ENCODE results near the gene NPEPL1. TPM values are rescaled to one million over a fixed set of nuclear protein-coding genes. Genes with fewer than 3 reads are reported as not detected.

Gene NPEPL1
- total and polyA plus RNA-seq, 2 experiments from 2014 or later: 37.5 to 49.8 TPM

DNA sequence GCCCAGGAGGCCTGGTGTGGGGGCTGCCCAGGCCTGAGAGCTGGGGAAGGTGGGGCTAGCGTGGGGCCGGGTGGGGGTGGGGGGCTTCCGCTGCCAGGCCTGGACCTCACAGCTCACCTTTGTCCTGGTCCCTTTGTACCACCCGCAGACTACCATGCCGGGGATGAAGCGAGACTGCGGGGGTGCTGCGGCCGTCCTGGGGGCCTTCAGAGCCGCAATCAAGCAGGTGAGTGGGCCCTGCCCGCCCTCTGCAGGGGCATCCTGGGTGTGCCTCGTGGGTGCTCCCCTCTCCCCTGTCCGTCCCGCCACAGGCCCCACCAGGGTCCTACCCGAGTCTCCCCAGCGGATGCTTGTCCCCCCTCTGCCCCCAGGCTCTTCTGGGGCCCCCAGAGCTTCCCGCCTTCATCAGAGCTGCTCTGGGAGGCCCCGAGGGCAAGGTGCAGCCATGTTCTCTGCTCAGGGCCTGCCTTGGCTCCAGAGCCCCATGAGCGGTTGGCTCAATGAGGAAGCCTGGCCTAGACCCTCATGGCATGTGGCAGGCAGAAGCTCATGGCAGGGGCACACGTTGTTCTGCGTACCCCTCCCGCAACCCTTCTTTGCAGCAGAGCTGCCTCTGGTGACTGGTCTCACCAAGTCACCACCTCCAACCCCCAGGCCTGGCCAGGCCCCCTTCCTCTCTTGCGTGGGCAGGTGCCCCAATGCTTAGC, 14.5 kb downstream of the NPEPL1 start:
- no peak overlapping the region for H2AFZ ChIP-seq
- H3K4me1 ChIP-seq (ENCODE audit: insufficient read depth): no peaks in the 10 kb centered on the region
- no peak for DNase-seq
- H3K9me3 ChIP-seq (ENCODE audit: low read depth): no peaks in the 10 kb centered on the region
- peaks cover 27% of the 10 kb centered on the region; the same call in 1 of the 2 replicates for H3K36me3 ChIP-seq (ENCODE audit: low read depth)
- H3K79me2 ChIP-seq (ENCODE audit: insufficient read depth): no peaks in the 10 kb centered on the region
- TF ChIP-seq EZH2 (IDR thresholded peaks at IDR 0.05; ENCODE audit: insufficient read depth, poor library complexity, severe bottlenecking): no peak
- no peak for TF ChIP-seq EZH2phosphoT487 (IDR thresholded peaks at IDR 0.05; ENCODE audit: insufficient read depth, low read depth)
- 87 to 89% methylated on average over 10 to 23 of the region's 23 CpGs for WGBS, 2 experiments (ENCODE audit: low coverage in 1 of 2, low lambda C conversion rate in 2 of 2, missing lambda C conversion rate in 2 of 2)
- no peaks in the 10 kb centered on the region for H3K27me3 ChIP-seq (replicated peaks; ENCODE audit: insufficient read depth)
- H3K9ac ChIP-seq: no peak overlapping the region
- H3F3A ChIP-seq (ENCODE audit: insufficient read depth): no peaks in the 10 kb centered on the region
- in situ Hi-C loops (cut with MboI): no loop called here
- H4K20me1 ChIP-seq (ENCODE audit: insufficient read depth): no peaks in the 10 kb centered on the region
- H3K9me2 ChIP-seq (ENCODE audit: insufficient read depth): no peaks in the 10 kb centered on the region
- no peak overlapping the region for H3K27ac ChIP-seq
- no peak overlapping the region for H3K4me2 ChIP-seq (ENCODE audit: unreplicated experiment)
- no peak overlapping the region for H3K4me3 ChIP-seq

DNA sequence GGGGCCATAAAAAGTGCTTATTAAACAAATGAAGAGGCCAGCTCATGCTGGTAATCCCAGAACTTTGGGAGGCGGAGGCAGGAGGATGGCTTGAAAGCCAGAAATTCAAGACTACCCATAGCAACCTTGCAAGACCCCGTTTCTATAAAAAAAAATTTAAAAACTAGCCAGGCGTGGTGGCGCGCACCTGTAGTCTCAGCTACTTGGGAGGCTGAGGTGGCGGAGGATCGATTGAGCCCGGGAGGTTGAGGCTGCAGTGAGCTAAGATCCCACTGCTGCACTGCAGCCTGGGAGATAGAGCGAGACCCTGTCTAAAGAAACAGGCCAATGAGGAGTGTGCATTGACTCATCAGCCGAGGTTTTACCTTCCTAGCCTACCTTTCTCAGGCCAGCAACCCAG, 15.2 kb downstream of the NPEPL1 start:
- no peak for DNase-seq
- H3K9ac ChIP-seq: no peak overlapping the region
- H2AFZ ChIP-seq: no peak overlapping the region
- no peaks in the 10 kb centered on the region for H3K9me2 ChIP-seq (ENCODE audit: insufficient read depth)
- no peaks in the 10 kb centered on the region for H3K27me3 ChIP-seq (replicated peaks; ENCODE audit: insufficient read depth)
- H3K4me2 ChIP-seq (ENCODE audit: unreplicated experiment): no peak overlapping the region
- no peaks in the 10 kb centered on the region for H3K79me2 ChIP-seq (ENCODE audit: insufficient read depth)
- H3K4me3 ChIP-seq: no peak overlapping the region
- no peak overlapping the region for H3K27ac ChIP-seq
- in situ Hi-C loops (cut with MboI): no loop called here
- no peaks in the 10 kb centered on the region for H4K20me1 ChIP-seq (ENCODE audit: insufficient read depth)
- TF ChIP-seq EZH2phosphoT487 (IDR thresholded peaks at IDR 0.05; ENCODE audit: insufficient read depth, low read depth) (no peak), EZH2 (IDR thresholded peaks at IDR 0.05; ENCODE audit: insufficient read depth, poor library complexity, severe bottlenecking) (no peak)
- no peaks in the 10 kb centered on the region for H3K9me3 ChIP-seq (ENCODE audit: low read depth)
- 98 to 99% methylated on average over 10 of the region's 10 CpGs for WGBS, 2 experiments (ENCODE audit: low coverage in 1 of 2, low lambda C conversion rate in 2 of 2, missing lambda C conversion rate in 2 of 2)
- no peaks in the 10 kb centered on the region for H3F3A ChIP-seq (ENCODE audit: insufficient read depth)
- H3K36me3 ChIP-seq (ENCODE audit: low read depth): peaks cover 20% of the 10 kb centered on the region; the same call in 1 of the 2 replicates
- no peaks in the 10 kb centered on the region for H3K4me1 ChIP-seq (ENCODE audit: insufficient read depth)

DNA sequence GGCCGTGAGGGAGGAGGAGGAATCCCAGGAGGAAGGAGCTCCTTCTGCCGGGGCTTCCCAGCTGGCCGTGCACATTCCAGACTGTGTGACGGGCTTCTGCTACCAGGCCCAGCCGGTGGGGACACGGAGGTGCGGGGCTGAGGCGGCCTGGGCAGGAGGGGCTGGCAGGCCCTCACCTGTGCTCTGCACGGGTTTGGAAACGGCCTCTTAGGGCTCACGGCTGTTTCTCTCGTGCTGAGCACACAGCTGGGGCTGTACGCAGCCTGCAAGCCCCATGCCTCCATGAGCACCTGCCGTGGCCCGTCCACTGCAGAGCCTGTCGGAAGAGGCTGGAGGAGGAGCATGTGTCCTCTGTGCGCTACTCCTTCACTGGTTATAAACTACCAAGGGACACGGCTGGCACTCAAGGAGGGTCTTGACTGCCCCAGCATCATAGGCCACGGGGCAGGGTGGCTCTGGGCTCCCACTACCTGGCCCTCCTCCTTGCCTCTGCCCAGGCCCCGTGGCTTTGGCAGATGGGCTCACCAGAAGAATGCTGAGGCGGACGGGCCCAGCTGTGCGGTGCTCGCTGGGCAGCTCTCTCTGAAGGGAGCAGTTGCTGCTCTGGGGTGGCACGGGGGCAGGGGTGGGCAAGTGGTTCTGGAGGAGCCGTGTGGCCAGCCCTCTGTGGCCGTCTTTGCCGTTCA, 15.8 kb downstream of the NPEPL1 start:
- no peak overlapping the region for H2AFZ ChIP-seq
- no peaks in the 10 kb centered on the region for H3K9me2 ChIP-seq (ENCODE audit: insufficient read depth)
- in situ Hi-C loops (cut with MboI): no loop called here
- no peak for DNase-seq
- no peaks in the 10 kb centered on the region for H4K20me1 ChIP-seq (ENCODE audit: insufficient read depth)
- H3F3A ChIP-seq (ENCODE audit: insufficient read depth): no peaks in the 10 kb centered on the region
- no peaks in the 10 kb centered on the region for H3K4me1 ChIP-seq (ENCODE audit: insufficient read depth)
- no peaks in the 10 kb centered on the region for H3K79me2 ChIP-seq (ENCODE audit: insufficient read depth)
- peaks cover 17% of the 10 kb centered on the region; the same call in 1 of the 2 replicates for H3K36me3 ChIP-seq (ENCODE audit: low read depth)
- no peak overlapping the region for H3K4me3 ChIP-seq
- TF ChIP-seq EZH2 (IDR thresholded peaks at IDR 0.05; ENCODE audit: insufficient read depth, poor library complexity, severe bottlenecking) (no peak), EZH2phosphoT487 (IDR thresholded peaks at IDR 0.05; ENCODE audit: insufficient read depth, low read depth) (no peak)
- no peaks in the 10 kb centered on the region for H3K9me3 ChIP-seq (ENCODE audit: low read depth)
- no peak overlapping the region for H3K9ac ChIP-seq
- H3K4me2 ChIP-seq (ENCODE audit: unreplicated experiment): no peak overlapping the region
- 86 to 89% methylated on average over 24 to 28 of the region's 28 CpGs for WGBS, 2 experiments (ENCODE audit: low coverage in 1 of 2, low lambda C conversion rate in 2 of 2, missing lambda C conversion rate in 2 of 2)
- no peak overlapping the region for H3K27ac ChIP-seq
- H3K27me3 ChIP-seq (replicated peaks; ENCODE audit: insufficient read depth): no peaks in the 10 kb centered on the region

DNA sequence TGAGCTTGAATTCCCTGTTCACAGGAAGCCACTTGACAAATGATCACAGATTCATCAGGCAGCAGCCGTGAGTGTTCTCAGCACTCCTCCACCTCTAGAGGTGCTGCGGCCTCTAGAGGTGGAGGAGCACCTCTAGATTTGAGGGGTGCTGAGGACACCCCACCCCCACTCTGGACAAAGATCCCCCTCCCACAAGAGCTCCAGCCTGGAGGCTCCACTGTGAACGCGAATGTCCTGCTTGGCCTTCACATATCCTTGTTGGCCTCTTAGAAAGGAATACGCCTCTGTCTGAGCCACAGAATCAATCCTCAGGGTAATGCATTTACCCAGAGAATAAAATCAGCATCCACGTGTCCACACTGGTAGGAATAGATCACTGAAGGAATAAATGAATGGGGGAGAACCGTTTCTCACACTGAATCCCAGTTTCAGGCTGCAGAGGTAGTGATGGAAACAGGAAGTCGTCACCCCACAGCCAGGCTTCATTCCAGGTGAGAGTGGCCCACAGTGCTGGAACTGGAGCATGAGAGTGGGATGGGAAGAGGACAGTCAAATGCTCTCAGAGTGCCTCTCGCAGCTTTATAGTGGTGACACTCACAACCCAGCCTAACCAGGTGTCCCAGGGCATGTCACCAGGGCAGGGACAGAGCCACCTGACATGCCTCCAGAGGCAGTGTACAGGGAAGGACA, 16.6 kb downstream of the NPEPL1 start:
- WGBS, 2 experiments (ENCODE audit: low coverage in 1 of 2, low lambda C conversion rate in 2 of 2, missing lambda C conversion rate in 2 of 2): 93 to 95% methylated on average over 9 of the region's 9 CpGs
- H3K27ac ChIP-seq: no peak overlapping the region
- H3K27me3 ChIP-seq (replicated peaks; ENCODE audit: insufficient read depth): no peaks in the 10 kb centered on the region
- H3K4me3 ChIP-seq: no peak overlapping the region
- peaks cover 12% of the 10 kb centered on the region; the same call in 1 of the 2 replicates for H3K36me3 ChIP-seq (ENCODE audit: low read depth)
- no peaks in the 10 kb centered on the region for H4K20me1 ChIP-seq (ENCODE audit: insufficient read depth)
- TF ChIP-seq EZH2 (IDR thresholded peaks at IDR 0.05; ENCODE audit: insufficient read depth, poor library complexity, severe bottlenecking) (no peak), EZH2phosphoT487 (IDR thresholded peaks at IDR 0.05; ENCODE audit: insufficient read depth, low read depth) (no peak)
- no peak overlapping the region for H3K9ac ChIP-seq
- in situ Hi-C loops (cut with MboI): no loop called here
- DNase-seq: no peak
- H3K9me3 ChIP-seq (ENCODE audit: low read depth): no peaks in the 10 kb centered on the region
- H3K79me2 ChIP-seq (ENCODE audit: insufficient read depth): no peaks in the 10 kb centered on the region
- H3K4me2 ChIP-seq (ENCODE audit: unreplicated experiment): no peak overlapping the region
- H3F3A ChIP-seq (ENCODE audit: insufficient read depth): no peaks in the 10 kb centered on the region
- H2AFZ ChIP-seq: no peak overlapping the region
- H3K9me2 ChIP-seq (ENCODE audit: insufficient read depth): no peaks in the 10 kb centered on the region
- no peaks in the 10 kb centered on the region for H3K4me1 ChIP-seq (ENCODE audit: insufficient read depth)
